Ovary (tissue), 9 donors: Measurements from ENCODE around the gene GPX2. TPM values are rescaled to one million over a fixed set of nuclear protein-coding genes. Genes with fewer than 3 reads are reported as not detected.

ENCODE experiments used
- DNase-seq, 5 donors: peaks; one replicate each; pipeline ENCODE4 v3.0.0-alpha.2; 2019 to 2020
- H3K27ac ChIP-seq, 2 donors: fragments of 200-600 bp; one replicate each; pipeline versions ENCODE4 v1.5.1 to v1.8.0; 2019 to 2022
- H3K27me3 ChIP-seq: fragments of 200-600 bp; one replicate; pipeline ENCODE4 v1.8.0; 2022
- H3K36me3 ChIP-seq: fragments of 200-600 bp; sonication (generic); one replicate; pipeline ENCODE4 v1.5.1; 2019
- H3K4me1 ChIP-seq: one replicate; pipeline ENCODE4 v1.8.1; 2013; ENCODE audit warnings: mild to moderate bottlenecking, moderate library complexity; ENCODE audit not compliant: insufficient read depth
- H3K4me3 ChIP-seq: fragments of 200-600 bp; sonication (generic); one replicate; pipeline ENCODE4 v1.5.1; 2017
- H3K9me3 ChIP-seq, 2 donors: fragments of 200-600 bp in 1 of 2; sonication (generic) in 1 of 2; one replicate each; pipeline versions ENCODE4 v1.5.1 to v1.8.1; 2013 to 2019; ENCODE audit warnings: mild to moderate bottlenecking in 1 of 2, moderate library complexity in 1 of 2
- CTCF ChIP-seq, 3 donors: fragments of 450-650 bp in 2 of 3; fragments of 200-600 bp in 1 of 3; IDR thresholded peaks; one replicate each; pipeline versions ENCODE4 v1.5.1 to v1.8.0; 2016 to 2022; ENCODE audit warnings: antibody characterized with exemption in 3 of 3, mild to moderate bottlenecking in 1 of 3
- EP300 ChIP-seq: sonication (generic); formaldehyde crosslinking; IDR thresholded peaks from one replicate; pipeline ENCODE4 v1.6.1; 2017; ENCODE audit warnings: antibody characterized with exemption
- POLR2A ChIP-seq: fragments of 450-650 bp; IDR thresholded peaks from one replicate; pipeline ENCODE4 v1.6.1; 2017; ENCODE audit warnings: antibody characterized with exemption, mild to moderate bottlenecking, moderate library complexity
- WGBS, 3 donors: extraction: QIAGEN DNeasy Blood & Tissue Kit in 1 of 3; methylation state at CpG; one replicate each; pipeline versions ENCODE4 v1.1.5 to v1.1.7; 2013 to 2017; 5-methylcytosine and 5-hydroxymethylcytosine counted together
- intact Hi-C, 4 donors: fragments of 100-400 bp; cut with DNase I; formaldehyde crosslinking; loops; one replicate each; pipeline versions ENCODE4 v1.11.0 to v1.15.1; 2022 to 2023
- polyA plus RNA-seq, 2 donors: library from polyadenylated mRNA; stranded (reverse); fragments of 200-250 nt in 1 of 2; fragments of 350-450 nt in 1 of 2; fragmentation: Illumina TruSeq in 1 of 2; extraction: RNeasy Lipid Tissue Mini Kit (QIAGEN cat#74804) in 1 of 2; gene quantifications; one replicate each; pipeline ENCODE4 v1.2.3, GENCODE V29; 2013 to 2014
- total RNA-seq, 7 donors: library from RNA; depleted of rRNA in 2 of 7; stranded (reverse); fragments of >200 nt in 2 of 7; fragmentation: NEBNext Ultra II Directional in 3 of 7; extraction: Animal tissue kit (Norgen Biotek cat#: 25700) in 3 of 7; gene quantifications; one replicate each; pipeline versions ENCODE4 v1.1.0 to v1.2.4, GENCODE V29; 2016 to 2023
- donor health status: DM: no; HTN: no; CAD: no; lungs with moderate emphysema.
- donor health status: DM: no; HTN: no; CAD: no.
- donor health status: Bipolar disorder and iron deficiency.
- donor health status: DM: yes; HTN: yes; CAD: no.
- donor health status: DM: no; HTN: no; CAD: no.
- donor health status: DM: yes; HTN: yes; CAD: no.

Gene GPX2
- total and polyA plus RNA-seq, 9 donors = 1.00 to 4.8 TPM; not detected in 7

GRCh38 chr14:64931123-64931522 is 11.4 kb downstream of the GPX2 start:
- no peak for DNase-seq
- Histone ChIP-seq H3K9me3 (no peaks in the 10 kb centered on the region), H3K27ac (no peak overlapping the region), H3K4me1 (peaks cover 13% of the 10 kb centered on the region), H3K27me3 (no peaks in the 10 kb centered on the region), H3K36me3 (no peaks in the 10 kb centered on the region), H3K4me3 (no peak overlapping the region)
- no peak for TF ChIP-seq CTCF (IDR thresholded peaks at IDR 0.05)
- TF ChIP-seq POLR2A = no peak
- TF ChIP-seq EP300 = no peak
- 40 to 69% (median 48%) methylated on average over 2 of the region's 2 CpGs for WGBS, 3 donors
- intact Hi-C loops = loop anchor here in 1 of 4 donors (10.0 kb wide), 1 partner anchor 256 kb away; no protein-coding TSS in a partner anchor

- no peak for DNase-seq
- H3K4me3 ChIP-seq = no peak overlapping the region
- intact Hi-C loops = loop anchor here in 1 of 4 donors (10.0 kb wide), 1 partner anchor 255 kb away; no protein-coding TSS in a partner anchor
- TF ChIP-seq EP300 = no peak
- no peak for TF ChIP-seq CTCF (IDR thresholded peaks at IDR 0.05)
- no peak for TF ChIP-seq POLR2A
- H3K27me3 ChIP-seq = no peaks in the 10 kb centered on the region
- peaks cover 13% of the 10 kb centered on the region for H3K4me1 ChIP-seq
- 44 to 60% (median 55%) methylated on average over 3 of the region's 3 CpGs for WGBS, 3 donors
- no peaks in the 10 kb centered on the region for H3K9me3 ChIP-seq
- no peak overlapping the region for H3K27ac ChIP-seq
- H3K36me3 ChIP-seq = no peaks in the 10 kb centered on the region
Observed at GRCh38 chr14:64930085-64930843, 12.3 kb downstream of the GPX2 start.

- WGBS, 3 donors = 92 to 99% (median 95%) methylated on average over 3 of the region's 3 CpGs
- DNase-seq = no peak
- intact Hi-C loops = no loop called here
- Histone ChIP-seq H3K4me3 (no peak overlapping the region), H3K36me3 (no peaks in the 10 kb centered on the region), H3K27ac (no peak overlapping the region), H3K27me3 (no peaks in the 10 kb centered on the region), H3K4me1 (peaks cover 9% of the 10 kb centered on the region), H3K9me3 (no peaks in the 10 kb centered on the region)
- TF ChIP-seq POLR2A (no peak), CTCF (IDR thresholded peaks at IDR 0.05) (no peak), EP300 (no peak)
Observed at GRCh38 chr14:64929014-64929359, 13.6 kb downstream of the GPX2 start.

- intact Hi-C loops = no loop called here
- Histone ChIP-seq H3K4me1 (peaks cover 8% of the 10 kb centered on the region), H3K9me3 (no peaks in the 10 kb centered on the region), H3K4me3 (no peak overlapping the region), H3K27me3 (no peaks in the 10 kb centered on the region), H3K27ac (no peak overlapping the region), H3K36me3 (no peaks in the 10 kb centered on the region)
- 77 to 81% (median 79%) methylated on average over 7 of the region's 7 CpGs for WGBS, 3 donors
- no peak for TF ChIP-seq POLR2A
- no peak for TF ChIP-seq EP300
- no peak for TF ChIP-seq CTCF (IDR thresholded peaks at IDR 0.05)
- no peak for DNase-seq
Observed at GRCh38 chr14:64928239-64929013, 14.1 kb downstream of the GPX2 start.
